NCI-H2196 treated with DMSO at 0.1 percent for 48 hours (cell line): ENCODE results near the gene LZTFL1.

Experiments
- DNase-seq: peaks from one replicate; lab custom pipeline; 2025; ENCODE audit not compliant: unreplicated experiment; lab: John Stamatoyannopoulos, UW

Gene LZTFL1

GRCh38 chr3:45787551-45787950, 54.4 kb downstream of the LZTFL1 start:
- no peak for DNase-seq

GRCh38 chr3:45786801-45787495, 55.0 kb downstream of the LZTFL1 start:
- DNase-seq = no peak

DNA sequence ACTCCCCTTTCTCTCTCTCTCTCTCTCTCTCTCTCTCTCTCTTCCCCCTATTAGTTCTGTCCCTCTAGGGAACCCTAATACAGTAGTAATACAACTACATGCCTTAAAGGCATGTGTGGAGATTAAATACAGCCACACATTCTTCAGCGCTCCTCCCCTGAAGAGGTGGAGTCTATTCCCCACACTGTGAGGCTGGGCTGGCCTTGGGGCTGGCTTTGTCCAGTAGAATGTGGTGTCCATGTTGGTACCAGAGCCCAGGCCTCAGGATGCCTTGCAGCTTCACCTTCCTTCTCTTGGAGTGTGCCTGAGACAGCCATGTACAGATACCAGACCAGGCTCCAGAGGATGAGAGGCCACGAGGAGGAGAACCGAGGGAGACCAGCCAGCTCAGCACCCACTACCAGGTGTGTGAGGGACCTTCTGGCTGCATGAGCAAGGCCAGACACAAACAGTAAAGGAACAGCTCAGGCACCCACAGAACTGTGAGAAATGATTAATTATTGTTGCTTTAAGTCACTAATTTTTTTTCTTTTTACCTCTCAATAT, 56.2 kb downstream of the LZTFL1 start:
- no peak for DNase-seq

- no peak for DNase-seq
These were observed 58.3 kb downstream of the LZTFL1 start for GRCh38 chr3:45783667-45784066.

DNA sequence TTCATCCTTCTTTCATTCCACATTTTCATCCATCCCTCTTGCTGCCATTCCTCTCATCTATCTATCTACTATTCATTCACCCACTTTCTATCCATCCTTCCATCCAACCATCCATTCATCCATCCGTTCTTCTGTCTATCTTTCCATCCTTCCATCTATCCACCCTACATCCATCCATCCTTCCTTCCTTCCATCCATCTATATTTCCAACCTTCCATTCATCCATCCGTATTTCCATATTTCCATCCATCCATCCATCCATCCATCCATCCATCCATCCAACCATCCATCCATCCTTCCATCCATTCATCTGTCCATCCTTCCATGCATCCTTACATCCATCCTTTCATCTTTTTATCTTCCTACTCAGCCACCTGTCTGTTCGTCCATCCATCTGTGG, 59.5 kb downstream of the LZTFL1 start:
- no peak for DNase-seq

DNA sequence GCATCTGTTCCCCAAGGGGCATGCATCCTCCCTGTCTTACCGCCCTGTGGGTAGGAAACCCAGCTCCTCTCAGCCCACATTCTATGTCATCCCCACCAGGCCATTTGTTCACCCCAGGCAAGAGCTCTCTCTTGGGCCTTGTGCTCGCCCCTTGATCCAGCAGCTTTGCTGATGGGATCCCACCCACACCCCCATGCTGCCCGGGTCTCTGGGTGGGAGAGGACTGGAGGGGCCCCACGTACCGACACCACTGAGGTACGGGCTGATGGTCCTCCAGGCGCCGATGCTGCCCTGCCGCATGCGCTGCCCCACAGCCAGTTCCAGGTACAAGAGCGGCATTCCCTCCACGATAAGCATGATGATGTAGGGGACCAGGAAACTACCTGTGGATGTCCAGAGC, 60.1 kb downstream of the LZTFL1 start:
- no peak for DNase-seq

DNA sequence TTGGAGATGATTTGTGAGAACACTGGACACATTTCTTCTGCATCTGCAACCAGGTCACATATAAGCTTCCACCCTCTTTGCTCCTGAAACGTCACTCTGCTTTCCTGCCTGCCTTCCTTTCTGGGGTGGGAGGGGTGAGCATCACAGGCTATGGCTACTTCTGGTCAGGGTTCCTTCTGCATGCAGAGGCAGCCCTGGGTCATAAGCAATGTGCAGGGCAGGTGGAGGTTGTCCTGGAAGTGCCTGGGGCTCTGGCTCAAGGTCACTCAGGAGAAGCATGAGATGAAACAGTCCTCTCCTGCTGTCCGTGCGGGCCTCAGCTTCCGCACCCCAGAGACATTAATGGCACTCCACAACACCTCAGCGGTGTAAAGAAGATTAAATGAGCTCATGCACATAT, 60.6 kb downstream of the LZTFL1 start:
- no peak for DNase-seq

DNA sequence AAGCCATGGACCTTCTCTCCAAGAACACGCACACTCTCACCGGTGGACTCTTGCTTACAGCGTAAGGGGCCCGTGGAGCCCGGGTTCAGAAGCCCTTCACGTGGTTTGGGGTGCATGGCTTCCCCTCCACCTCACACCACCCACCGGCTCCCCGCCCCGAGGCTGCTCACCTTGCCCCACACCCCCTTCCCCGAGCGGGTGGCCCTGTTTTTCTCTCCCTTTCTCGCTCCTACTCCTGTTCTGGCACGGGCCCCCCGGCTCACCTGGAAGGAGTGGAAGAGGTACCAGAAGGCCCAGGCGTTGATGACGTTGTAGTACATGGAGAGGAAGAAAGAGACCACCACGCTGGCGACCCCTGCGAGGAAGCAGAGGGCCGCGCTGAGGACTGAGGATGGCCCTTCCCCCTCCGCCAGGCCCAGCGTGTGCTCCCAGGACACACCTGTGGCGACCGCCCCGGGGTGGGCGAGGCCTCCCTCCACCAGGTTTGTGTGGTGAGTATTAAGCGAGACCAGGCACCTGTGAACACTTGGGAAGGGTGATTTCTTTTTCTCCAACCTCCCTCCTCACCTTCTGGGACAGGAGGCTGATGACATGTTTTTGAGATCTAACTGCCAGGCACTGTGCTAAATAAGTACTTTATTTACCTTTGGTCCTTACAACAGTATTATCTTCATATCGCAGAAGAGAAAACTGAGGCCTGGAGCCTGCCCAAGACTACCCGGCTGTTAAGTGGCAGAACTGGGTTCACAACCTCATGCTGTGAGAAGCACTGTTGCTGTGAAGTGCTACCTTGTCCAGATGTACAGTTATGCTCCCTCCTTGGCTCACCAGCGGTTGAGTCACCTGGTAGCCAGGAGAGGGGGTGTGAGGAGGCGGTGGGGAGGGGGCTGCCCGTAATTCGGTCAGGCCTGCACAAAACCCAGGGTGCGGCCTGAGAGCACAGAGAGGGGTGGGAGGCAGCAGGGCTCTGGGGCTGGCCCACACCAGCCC, 61.9 kb downstream of the LZTFL1 start:
- DNase-seq = no peak

GRCh38 chr3:45778761-45779201, 63.1 kb downstream of the LZTFL1 start:
- DNase-seq = no peak

GRCh38 chr3:45777746-45778386, 64.1 kb downstream of the LZTFL1 start:
- no peak for DNase-seq

- DNase-seq = no peak
These were observed 64.7 kb downstream of the LZTFL1 start for GRCh38 chr3:45777111-45777745.

- no peak for DNase-seq
These were observed 65.3 kb downstream of the LZTFL1 start for GRCh38 chr3:45776611-45777010.

- DNase-seq = no peak
These were observed 65.7 kb downstream of the LZTFL1 start for GRCh38 chr3:45776301-45776595.

- DNase-seq = no peak
These were observed 66.2 kb downstream of the LZTFL1 start for GRCh38 chr3:45775571-45776300.

- no peak for DNase-seq
These were observed 67.1 kb downstream of the LZTFL1 start for GRCh38 chr3:45774581-45775521.

GRCh38 chr3:45773714-45774449, 68.0 kb downstream of the LZTFL1 start:
- DNase-seq = no peak
